Mucosa of rectum (tissue), 2 donors: Measurements from ENCODE around the gene MYO18B.

Experiments used
- H3K27ac ChIP-seq, 2 donors: one replicate each; pipeline ENCODE4 v1.7.0; 2013; ENCODE audit warnings: inconsistent platforms in 2 of 2, low read depth in 2 of 2, low read length in 2 of 2
- H3K27me3 ChIP-seq, 2 donors: one replicate each; pipeline ENCODE4 v1.7.0; 2013; ENCODE audit warnings: low read length in 2 of 2; ENCODE audit not compliant: control insufficient read depth in 2 of 2, insufficient read depth in 2 of 2
- H3K36me3 ChIP-seq, 2 donors: one replicate each; pipeline ENCODE4 v1.7.0; 2013; ENCODE audit warnings: low read length in 2 of 2; ENCODE audit not compliant: control insufficient read depth in 2 of 2, insufficient read depth in 2 of 2
- H3K4me1 ChIP-seq, 2 donors: one replicate each; pipeline ENCODE4 v1.7.0; 2013; ENCODE audit warnings: low read length in 2 of 2, mild to moderate bottlenecking in 1 of 2; ENCODE audit not compliant: control insufficient read depth in 2 of 2, insufficient read depth in 2 of 2
- H3K4me3 ChIP-seq, 2 donors: one replicate each; pipeline ENCODE4 v1.7.0; 2013; ENCODE audit warnings: low read length in 2 of 2
- H3K9ac ChIP-seq, 2 donors: one replicate each; pipeline ENCODE4 v1.7.0; 2013; ENCODE audit warnings: low read length in 2 of 2, low read depth in 1 of 2, mild to moderate bottlenecking in 1 of 2
- H3K9me3 ChIP-seq, 2 donors: one replicate each; pipeline ENCODE4 v1.7.0; 2013; ENCODE audit warnings: low read length in 2 of 2; ENCODE audit not compliant: control insufficient read depth in 2 of 2
- donor health status: healthy.
- donor health status: Normal muscosa, but diverticular disease.

The MYO18B gene

GRCh38 chr22:26043031-26043430, 301.0 kb downstream of the MYO18B start:
- no peak overlapping the region for H3K9ac ChIP-seq
- no peaks in the 10 kb centered on the region for H3K36me3 ChIP-seq
- no peaks in the 10 kb centered on the region for H3K27me3 ChIP-seq
- no peaks in the 10 kb centered on the region for H3K9me3 ChIP-seq
- no peaks in the 10 kb centered on the region for H3K4me1 ChIP-seq
- H3K4me3 ChIP-seq: no peak overlapping the region
- H3K27ac ChIP-seq: no peak overlapping the region

- no peaks in the 10 kb centered on the region for H3K36me3 ChIP-seq
- no peak overlapping the region for H3K27ac ChIP-seq
- H3K4me3 ChIP-seq: no peak overlapping the region
- no peaks in the 10 kb centered on the region for H3K9me3 ChIP-seq
- no peak overlapping the region for H3K9ac ChIP-seq
- no peaks in the 10 kb centered on the region for H3K4me1 ChIP-seq
- no peaks in the 10 kb centered on the region for H3K27me3 ChIP-seq
These were observed 303.1 kb downstream of the MYO18B start for GRCh38 chr22:26045051-26045450.

- Histone ChIP-seq H3K9me3 (no peaks in the 10 kb centered on the region), H3K9ac (no peak overlapping the region), H3K27ac (no peak overlapping the region), H3K27me3 (no peaks in the 10 kb centered on the region), H3K4me1 (no peaks in the 10 kb centered on the region), H3K4me3 (no peak overlapping the region), H3K36me3 (no peaks in the 10 kb centered on the region)
These were observed 303.9 kb downstream of the MYO18B start for GRCh38 chr22:26045860-26046259.

- H3K27me3 ChIP-seq: no peaks in the 10 kb centered on the region
- no peaks in the 10 kb centered on the region for H3K9me3 ChIP-seq
- H3K9ac ChIP-seq: no peak overlapping the region
- no peaks in the 10 kb centered on the region for H3K4me1 ChIP-seq
- no peak overlapping the region for H3K27ac ChIP-seq
- H3K36me3 ChIP-seq: no peaks in the 10 kb centered on the region
- H3K4me3 ChIP-seq: no peak overlapping the region
These were observed 305.5 kb downstream of the MYO18B start for GRCh38 chr22:26047516-26047915.

- no peak overlapping the region for H3K27ac ChIP-seq
- H3K27me3 ChIP-seq: no peaks in the 10 kb centered on the region
- H3K4me1 ChIP-seq: no peaks in the 10 kb centered on the region
- H3K36me3 ChIP-seq: no peaks in the 10 kb centered on the region
- H3K4me3 ChIP-seq: no peak overlapping the region
- H3K9me3 ChIP-seq: no peaks in the 10 kb centered on the region
- no peak overlapping the region for H3K9ac ChIP-seq
These were observed 305.9 kb downstream of the MYO18B start for GRCh38 chr22:26047920-26048319.

- Histone ChIP-seq H3K36me3 (no peaks in the 10 kb centered on the region), H3K27me3 (peaks cover 0 to 4% of the 10 kb centered on the region in 2 donors), H3K9ac (no peak overlapping the region), H3K9me3 (no peaks in the 10 kb centered on the region), H3K4me3 (no peak overlapping the region), H3K27ac (no peak overlapping the region), H3K4me1 (no peaks in the 10 kb centered on the region)
These were observed 308.1 kb downstream of the MYO18B start for GRCh38 chr22:26050079-26050478.

GRCh38 chr22:26053737-26054316, 311.8 kb downstream of the MYO18B start:
- no peak overlapping the region for H3K27ac ChIP-seq
- no peak overlapping the region for H3K9ac ChIP-seq
- H3K4me1 ChIP-seq: no peaks in the 10 kb centered on the region
- H3K27me3 ChIP-seq: peaks cover 0 to 10% of the 10 kb centered on the region in 2 donors
- no peak overlapping the region for H3K4me3 ChIP-seq
- H3K9me3 ChIP-seq: no peaks in the 10 kb centered on the region
- H3K36me3 ChIP-seq: no peaks in the 10 kb centered on the region

GRCh38 chr22:26054841-26055605, 313.0 kb downstream of the MYO18B start:
- Histone ChIP-seq H3K4me1 (no peaks in the 10 kb centered on the region), H3K36me3 (no peaks in the 10 kb centered on the region), H3K4me3 (no peak overlapping the region), H3K9ac (no peak overlapping the region), H3K27ac (no peak overlapping the region), H3K27me3 (peaks cover 0 to 10% of the 10 kb centered on the region in 2 donors), H3K9me3 (no peaks in the 10 kb centered on the region)

GRCh38 chr22:26055693-26056092, 313.7 kb downstream of the MYO18B start:
- Histone ChIP-seq H3K27me3 (peaks cover 0 to 10% of the 10 kb centered on the region in 2 donors), H3K4me1 (no peaks in the 10 kb centered on the region), H3K4me3 (no peak overlapping the region), H3K9me3 (no peaks in the 10 kb centered on the region), H3K27ac (no peak overlapping the region), H3K9ac (no peak overlapping the region), H3K36me3 (no peaks in the 10 kb centered on the region)

GRCh38 chr22:26056455-26057200, 314.6 kb downstream of the MYO18B start:
- Histone ChIP-seq H3K4me3 (no peak overlapping the region), H3K27me3 (peaks cover 3 to 10% of the 10 kb centered on the region in 2 donors), H3K27ac (no peak overlapping the region), H3K36me3 (no peaks in the 10 kb centered on the region), H3K9me3 (no peaks in the 10 kb centered on the region), H3K4me1 (no peaks in the 10 kb centered on the region), H3K9ac (no peak overlapping the region)
